ENCODE results near the gene SLC25A33. TPM values are rescaled to one million over a fixed set of nuclear protein-coding genes. Genes with fewer than 3 reads are reported as not detected.

The SLC25A33 gene
- total and polyA plus RNA-seq, 7 experiments from 2014 or later, result 2.5 to 8.0 (median 5.3) TPM

DNA sequence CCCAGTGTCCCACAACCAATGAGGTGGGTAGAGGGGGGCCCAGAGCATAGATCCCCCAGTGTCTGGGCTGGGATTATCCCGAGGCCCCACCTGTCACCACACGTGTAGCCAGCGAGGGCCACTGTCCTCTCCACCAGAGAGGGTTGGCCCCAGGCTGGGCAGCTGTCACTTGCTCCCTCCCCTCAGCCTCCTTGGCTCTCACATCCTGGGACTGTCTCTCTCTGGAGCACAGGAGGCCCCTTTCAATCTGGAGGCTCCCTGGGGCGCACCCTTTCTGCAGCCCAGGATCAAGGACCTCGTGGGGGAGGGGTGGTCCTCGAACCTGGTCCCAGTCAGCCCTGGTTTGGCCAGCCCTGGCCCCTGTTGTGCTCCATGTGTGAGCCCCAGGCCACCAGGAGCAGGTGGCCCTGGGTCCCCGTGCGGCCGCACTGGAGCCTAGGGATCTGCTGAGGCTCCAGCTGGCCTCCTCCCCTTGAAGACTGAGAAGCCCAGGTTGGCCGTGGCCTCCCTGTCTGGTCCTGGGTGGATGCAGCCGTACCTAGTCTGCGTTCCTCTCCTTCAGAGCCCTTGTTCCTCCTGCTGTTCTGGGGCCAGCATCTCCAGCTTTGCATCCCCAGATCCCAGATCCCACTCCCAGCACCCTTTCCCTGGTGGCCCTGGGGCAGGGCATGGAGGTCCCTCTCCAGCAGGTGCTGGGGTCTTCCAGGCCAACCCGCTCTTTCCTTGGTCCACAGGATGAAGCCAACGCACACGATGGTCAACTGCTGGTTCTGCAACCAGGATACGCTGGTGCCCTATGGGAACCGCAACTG is 56.1 kb downstream of the SLC25A33 start:
- ATAC-seq, result no peak
- Mint-ChIP-seq H3K4me1 (peaks cover 12 to 25% (median 20%) of the 10 kb centered on the region in 7 donors), H3K4me3 (no peak overlapping the region), H3K27ac (no peak overlapping the region), H3K36me3 (peaks cover 0 to 6% (median 0%) of the 10 kb centered on the region in 5 donors), H3K9me3 (no peaks in the 10 kb centered on the region), H3K27me3 (no peaks in the 10 kb centered on the region)
- no peaks in the 10 kb centered on the region for H3K9me3 ChIP-seq (ENCODE audit: control insufficient read depth in 2 of 3, low read length in 3 of 3)
- no peak overlapping the region for H3K27ac ChIP-seq (ENCODE audit: low read depth, low read length)
- H3K4me1 ChIP-seq (ENCODE audit: control insufficient read depth in 2 of 2, insufficient read depth in 2 of 2, low read length in 2 of 2), result peaks cover 2 to 17% of the 10 kb centered on the region in 2 donors
- no peak overlapping the region for H3K4me3 ChIP-seq (ENCODE audit: low read length)
- POLR2A ChIA-PET, result no interaction called here
- CTCF ChIA-PET, result no interaction called here
- no peak for DNase-seq
- no peaks in the 10 kb centered on the region for H3K27me3 ChIP-seq (ENCODE audit: control insufficient read depth in 2 of 2, insufficient read depth in 2 of 2, low read length in 2 of 2)
- intact Hi-C loops (cut with micrococcal nuclease), result no loop called here
- peaks cover 0 to 23% (median 0%) of the 10 kb centered on the region in 3 experiments for H3K36me3 ChIP-seq (ENCODE audit: control insufficient read depth in 2 of 3, insufficient read depth in 3 of 3, low read length in 3 of 3)

DNA sequence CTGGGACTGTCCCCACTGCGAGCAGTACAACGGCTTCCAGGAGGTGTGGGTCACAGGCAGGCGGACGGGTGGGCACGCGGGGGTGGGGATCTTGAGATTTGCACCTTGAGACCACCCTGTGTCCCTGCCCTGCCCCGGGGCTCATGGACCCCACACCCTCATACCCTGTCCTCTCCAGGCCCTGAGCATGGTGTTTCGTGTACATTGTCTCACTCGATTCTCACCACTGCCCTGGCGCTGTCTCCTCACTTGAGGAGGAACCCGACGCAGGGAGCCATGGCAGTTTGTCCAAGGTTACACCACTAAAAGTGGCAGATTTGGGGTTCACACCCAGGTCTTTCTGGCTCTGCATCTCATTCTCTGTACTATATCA is 56.7 kb downstream of the SLC25A33 start:
- CTCF ChIA-PET, result no interaction called here
- H3K27ac Mint-ChIP-seq, result no peak overlapping the region
- H3K9me3 Mint-ChIP-seq, result no peaks in the 10 kb centered on the region
- DNase-seq (no peak), ATAC-seq (no peak)
- Histone ChIP-seq H3K9me3 (ENCODE audit: control insufficient read depth in 2 of 3, low read length in 3 of 3) (no peaks in the 10 kb centered on the region), H3K36me3 (ENCODE audit: control insufficient read depth in 2 of 3, insufficient read depth in 3 of 3, low read length in 3 of 3) (peaks cover 0 to 29% (median 0%) of the 10 kb centered on the region in 3 experiments), H3K4me3 (ENCODE audit: low read length) (no peak overlapping the region), H3K27ac (ENCODE audit: low read depth, low read length) (no peak overlapping the region), H3K27me3 (ENCODE audit: control insufficient read depth in 2 of 2, insufficient read depth in 2 of 2, low read length in 2 of 2) (no peaks in the 10 kb centered on the region), H3K4me1 (ENCODE audit: control insufficient read depth in 2 of 2, insufficient read depth in 2 of 2, low read length in 2 of 2) (peaks cover 0 to 17% of the 10 kb centered on the region in 2 donors)
- peaks cover 0 to 8% (median 0%) of the 10 kb centered on the region in 5 donors for H3K36me3 Mint-ChIP-seq
- peaks cover 9 to 19% (median 14%) of the 10 kb centered on the region in 7 donors for H3K4me1 Mint-ChIP-seq
- H3K4me3 Mint-ChIP-seq, result no peak overlapping the region
- no peaks in the 10 kb centered on the region for H3K27me3 Mint-ChIP-seq
- intact Hi-C loops (cut with micrococcal nuclease), result no loop called here
- POLR2A ChIA-PET, result no interaction called here

GRCh38 chr1:9596415-9597123 is 57.3 kb downstream of the SLC25A33 start:
- intact Hi-C loops (cut with micrococcal nuclease), result no loop called here
- no peaks in the 10 kb centered on the region for H3K9me3 ChIP-seq (ENCODE audit: control insufficient read depth in 2 of 3, low read length in 3 of 3)
- no peak overlapping the region for H3K27ac ChIP-seq (ENCODE audit: low read depth, low read length)
- H3K36me3 ChIP-seq (ENCODE audit: control insufficient read depth in 2 of 3, insufficient read depth in 3 of 3, low read length in 3 of 3), result peaks cover 0 to 35% (median 0%) of the 10 kb centered on the region in 3 experiments
- DNase-seq, result no peak
- H3K27me3 ChIP-seq (ENCODE audit: control insufficient read depth in 2 of 2, insufficient read depth in 2 of 2, low read length in 2 of 2), result no peaks in the 10 kb centered on the region
- Mint-ChIP-seq H3K27me3 (no peaks in the 10 kb centered on the region), H3K27ac (no peak overlapping the region), H3K9me3 (no peaks in the 10 kb centered on the region), H3K4me3 (no peak overlapping the region), H3K36me3 (peaks cover 0 to 8% (median 0%) of the 10 kb centered on the region in 5 donors), H3K4me1 (peaks cover 8 to 18% (median 13%) of the 10 kb centered on the region in 7 donors)
- ChIA-PET POLR2A (no interaction called here), CTCF (no interaction called here)
- peaks cover 0 to 17% of the 10 kb centered on the region in 2 donors for H3K4me1 ChIP-seq (ENCODE audit: control insufficient read depth in 2 of 2, insufficient read depth in 2 of 2, low read length in 2 of 2)
- no peak overlapping the region for H3K4me3 ChIP-seq (ENCODE audit: low read length)
- ATAC-seq, result no peak

DNA sequence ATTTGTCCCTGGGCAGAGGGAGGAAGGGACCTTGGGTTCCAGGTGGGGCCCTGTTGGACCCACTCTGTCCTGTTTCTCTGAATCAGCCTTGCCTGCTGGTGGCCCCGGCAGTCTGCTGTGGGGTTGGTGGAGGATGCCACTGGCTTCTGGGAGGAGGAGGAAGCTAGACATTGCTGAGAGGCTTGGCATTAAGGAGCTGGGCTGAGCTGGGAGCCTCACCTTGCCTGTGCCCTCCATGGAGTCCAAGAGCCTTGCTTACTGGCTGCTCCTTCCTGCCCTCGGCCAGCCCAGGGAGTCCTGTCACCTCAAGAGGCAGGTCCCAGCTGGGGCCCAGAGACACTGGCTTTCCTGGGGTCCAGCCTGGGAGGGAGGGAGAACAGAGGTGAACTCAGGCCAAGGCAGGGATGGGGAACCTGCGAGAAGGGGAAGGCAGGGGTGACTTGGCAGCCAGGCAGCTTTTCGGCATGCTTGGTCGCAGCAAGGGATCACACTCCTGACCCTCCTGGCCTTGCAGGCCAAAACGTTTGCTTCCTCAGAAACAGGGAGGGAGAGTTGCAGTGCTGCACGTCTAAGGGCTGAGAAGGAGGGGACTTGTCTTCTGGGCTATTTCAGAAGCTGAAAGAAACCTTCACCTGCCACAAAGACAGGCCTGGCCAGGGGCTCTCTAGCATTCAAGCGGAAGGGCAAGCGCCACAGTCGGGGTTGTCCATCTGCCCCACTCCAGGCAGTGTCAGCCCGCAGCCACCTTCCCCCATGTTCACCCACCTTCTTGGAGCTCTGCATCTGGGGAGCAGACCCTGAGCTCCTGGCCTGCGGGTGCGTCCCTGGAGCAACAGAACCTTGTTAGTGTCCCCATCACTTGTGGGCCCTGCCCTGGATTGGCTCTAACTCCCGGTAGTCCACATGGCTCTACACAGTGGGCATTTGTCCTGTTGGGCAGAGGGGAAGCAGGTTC is 58.4 kb downstream of the SLC25A33 start:
- Histone ChIP-seq H3K4me1 (ENCODE audit: control insufficient read depth in 2 of 2, insufficient read depth in 2 of 2, low read length in 2 of 2) (peaks cover 0 to 15% of the 10 kb centered on the region in 2 donors), H3K9me3 (ENCODE audit: control insufficient read depth in 2 of 3, low read length in 3 of 3) (no peaks in the 10 kb centered on the region), H3K27me3 (ENCODE audit: control insufficient read depth in 2 of 2, insufficient read depth in 2 of 2, low read length in 2 of 2) (no peaks in the 10 kb centered on the region), H3K4me3 (ENCODE audit: low read length) (no peak overlapping the region), H3K36me3 (ENCODE audit: control insufficient read depth in 2 of 3, insufficient read depth in 3 of 3, low read length in 3 of 3) (peaks cover 0 to 45% (median 0%) of the 10 kb centered on the region in 3 experiments), H3K27ac (ENCODE audit: low read depth, low read length) (no peak overlapping the region)
- peaks cover 0 to 8% (median 0%) of the 10 kb centered on the region in 5 donors for H3K36me3 Mint-ChIP-seq
- H3K9me3 Mint-ChIP-seq, result no peaks in the 10 kb centered on the region
- H3K4me3 Mint-ChIP-seq, result no peak overlapping the region
- no peak for DNase-seq
- intact Hi-C loops (cut with micrococcal nuclease), result no loop called here
- ChIA-PET POLR2A (no interaction called here), CTCF (no interaction called here)
- no peaks in the 10 kb centered on the region for H3K27me3 Mint-ChIP-seq
- ATAC-seq, result no peak
- peaks cover 5 to 11% (median 10%) of the 10 kb centered on the region in 7 donors for H3K4me1 Mint-ChIP-seq
- no peak overlapping the region for H3K27ac Mint-ChIP-seq

DNA sequence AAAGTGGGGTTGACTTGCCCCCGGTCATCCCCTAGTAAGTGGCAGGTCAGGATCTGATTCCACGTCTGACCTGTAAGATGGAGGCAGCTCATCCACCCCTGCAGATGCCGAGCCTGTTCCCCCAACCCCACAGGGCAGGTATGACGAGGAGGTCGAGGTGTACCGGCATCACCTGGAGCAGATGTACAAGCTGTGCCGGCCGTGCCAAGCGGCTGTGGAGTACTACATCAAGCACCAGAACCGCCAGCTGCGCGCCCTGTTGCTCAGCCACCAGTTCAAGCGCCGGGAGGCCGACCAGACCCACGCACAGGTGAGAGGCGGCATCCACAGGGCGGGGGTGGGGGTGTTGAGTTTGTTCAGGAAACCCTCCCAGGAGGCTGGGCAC is 59.0 kb downstream of the SLC25A33 start:
- no peaks in the 10 kb centered on the region for H3K9me3 Mint-ChIP-seq
- no peak for ATAC-seq
- no peak overlapping the region for H3K4me3 Mint-ChIP-seq
- Histone ChIP-seq H3K9me3 (ENCODE audit: control insufficient read depth in 2 of 3, low read length in 3 of 3) (no peaks in the 10 kb centered on the region), H3K27ac (ENCODE audit: low read depth, low read length) (no peak overlapping the region), H3K36me3 (ENCODE audit: control insufficient read depth in 2 of 3, insufficient read depth in 3 of 3, low read length in 3 of 3) (peaks cover 0 to 51% (median 0%) of the 10 kb centered on the region in 3 experiments), H3K4me1 (ENCODE audit: control insufficient read depth in 2 of 2, insufficient read depth in 2 of 2, low read length in 2 of 2) (peaks cover 0 to 8% of the 10 kb centered on the region in 2 donors), H3K4me3 (ENCODE audit: low read length) (no peak overlapping the region), H3K27me3 (ENCODE audit: control insufficient read depth in 2 of 2, insufficient read depth in 2 of 2, low read length in 2 of 2) (no peaks in the 10 kb centered on the region)
- no peak for DNase-seq
- intact Hi-C loops (cut with micrococcal nuclease), result no loop called here
- peaks cover 3 to 5% (median 4%) of the 10 kb centered on the region in 7 donors for H3K4me1 Mint-ChIP-seq
- CTCF ChIA-PET, result no interaction called here
- peaks cover 0 to 8% (median 0%) of the 10 kb centered on the region in 5 donors for H3K36me3 Mint-ChIP-seq
- POLR2A ChIA-PET, result no interaction called here
- H3K27ac Mint-ChIP-seq, result no peak overlapping the region
- no peaks in the 10 kb centered on the region for H3K27me3 Mint-ChIP-seq

DNA sequence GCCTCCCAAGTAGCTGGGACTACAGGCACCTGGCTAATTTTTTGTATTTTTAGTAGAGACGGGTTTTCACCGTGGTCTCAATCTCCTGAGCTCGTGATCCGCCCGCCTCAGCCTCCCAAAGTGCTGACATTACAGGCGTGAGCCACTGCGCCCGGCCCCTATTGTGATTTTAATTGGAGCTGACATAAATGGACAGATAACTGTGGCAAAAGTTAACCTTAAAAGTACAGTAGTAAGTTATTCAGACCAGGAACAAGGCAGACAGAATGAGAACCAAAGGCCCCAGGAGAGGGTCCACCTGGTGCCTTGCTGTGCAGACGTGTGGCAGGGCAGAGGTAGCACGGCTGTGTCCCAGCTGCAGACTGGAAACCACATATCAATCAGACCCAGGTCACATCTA is 60.5 kb downstream of the SLC25A33 start:
- ChIA-PET POLR2A (no interaction called here), CTCF (no interaction called here)
- no peaks in the 10 kb centered on the region for H3K4me1 ChIP-seq (ENCODE audit: control insufficient read depth in 2 of 2, insufficient read depth in 2 of 2, low read length in 2 of 2)
- Mint-ChIP-seq H3K27me3 (no peaks in the 10 kb centered on the region), H3K4me1 (no peaks in the 10 kb centered on the region), H3K36me3 (peaks cover 0 to 12% (median 0%) of the 10 kb centered on the region in 5 donors), H3K4me3 (no peak overlapping the region), H3K9me3 (no peaks in the 10 kb centered on the region), H3K27ac (no peak overlapping the region)
- intact Hi-C loops (cut with micrococcal nuclease), result no loop called here
- H3K27me3 ChIP-seq (ENCODE audit: control insufficient read depth in 2 of 2, insufficient read depth in 2 of 2, low read length in 2 of 2), result no peaks in the 10 kb centered on the region
- no peak overlapping the region for H3K4me3 ChIP-seq (ENCODE audit: low read length)
- DNase-seq (no peak), ATAC-seq (no peak)
- H3K27ac ChIP-seq (ENCODE audit: low read depth, low read length), result no peak overlapping the region
- H3K9me3 ChIP-seq (ENCODE audit: control insufficient read depth in 2 of 3, low read length in 3 of 3), result no peaks in the 10 kb centered on the region
- H3K36me3 ChIP-seq (ENCODE audit: control insufficient read depth in 2 of 3, insufficient read depth in 3 of 3, low read length in 3 of 3), result peaks cover 0 to 63% (median 0%) of the 10 kb centered on the region in 3 experiments

All from naive thymus-derived CD4-positive, alpha-beta T cell (primary cell).